Progenitor cell of endocrine pancreas (in vitro differentiated cells): ENCODE measurements around the gene BCLAF1. TPM values are rescaled to one million over a fixed set of nuclear protein-coding genes. Genes with fewer than 3 reads are reported as not detected.
A peak's percentile ranks its signal among the peaks of the same experiment; 100 is the strongest.

Experiments
- DNase-seq: peaks from one replicate; pipeline ENCODE4 v3.0.0; 2021; ENCODE audit warnings: low spot score; ENCODE audit not compliant: unreplicated experiment
- H3K27ac Mint-ChIP-seq: 2 replicates; pipeline ENCODE4 v1.8.0; 2021; ENCODE audit warnings: mild to moderate bottlenecking, moderate library complexity, mixed read lengths
- H3K27me3 Mint-ChIP-seq: 2 replicates; pipeline ENCODE4 v1.8.0; 2021; ENCODE audit warnings: mixed read lengths
- H3K36me3 Mint-ChIP-seq: 2 replicates; pipeline ENCODE4 v1.8.0; 2022; ENCODE audit warnings: mixed read lengths; ENCODE audit not compliant: insufficient read depth
- H3K4me1 Mint-ChIP-seq: 2 replicates; pipeline ENCODE4 v1.8.0; 2021; ENCODE audit warnings: low read depth, mixed read lengths
- H3K4me3 Mint-ChIP-seq: 2 replicates; pipeline ENCODE4 v1.8.0; 2021; ENCODE audit warnings: low read depth, mild to moderate bottlenecking, moderate library complexity, mixed read lengths
- H3K9me3 Mint-ChIP-seq: 2 replicates; pipeline ENCODE4 v1.8.0; 2021; ENCODE audit warnings: low read depth, mixed read lengths
- CTCF ChIP-seq: fragments of 200-600 bp; sonication (generic); IDR thresholded peaks from one replicate; pipeline ENCODE4 v1.5.0; 2021; ENCODE audit warnings: antibody characterized with exemption, mild to moderate bottlenecking; ENCODE audit not compliant: unreplicated experiment
- total RNA-seq: library from RNA; stranded (reverse); gene quantifications from 2 replicates; pipeline ENCODE4 v1.2.1, GENCODE V29; 2021

Gene BCLAF1
- total RNA-seq, 1 donor from 2014 or later, result 256 TPM

DNA sequence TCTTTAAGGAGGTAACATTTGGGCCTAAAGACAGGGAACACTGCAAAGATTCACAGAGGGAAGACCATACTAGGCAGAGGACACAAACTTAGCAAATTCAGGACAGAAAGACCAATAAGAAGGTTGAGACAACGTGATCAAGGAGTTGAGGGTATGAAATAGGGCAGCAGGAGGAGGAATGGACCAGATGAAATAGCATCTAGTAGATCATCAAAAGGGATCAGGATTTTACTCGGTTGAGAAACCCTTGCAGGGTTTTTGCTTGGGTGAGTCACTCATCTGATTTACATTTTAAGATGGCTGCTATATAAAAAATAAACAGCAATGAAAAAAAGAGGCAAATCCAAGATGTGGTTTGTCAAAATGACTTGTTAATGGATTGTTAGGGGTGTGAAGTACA lies 4.7 kb downstream of the BCLAF1 start:
- Mint-ChIP-seq H3K9me3 (no peaks in the 10 kb centered on the region), H3K36me3 (peaks cover 13% of the 10 kb centered on the region), H3K27ac (peak overlapping the region; percentile 59), H3K4me3 (peak overlapping the region; percentile 3), H3K4me1 (peaks cover 54% of the 10 kb centered on the region), H3K27me3 (no peaks in the 10 kb centered on the region)
- no peak for TF ChIP-seq CTCF
- no peak for DNase-seq

- Mint-ChIP-seq H3K4me3 (no peak overlapping the region), H3K4me1 (peaks cover 47% of the 10 kb centered on the region), H3K36me3 (peaks cover 17% of the 10 kb centered on the region), H3K27ac (no peak overlapping the region), H3K9me3 (no peaks in the 10 kb centered on the region), H3K27me3 (no peaks in the 10 kb centered on the region)
- no peak for DNase-seq
- no peak for TF ChIP-seq CTCF
Measured at GRCh38 chr6:136282906-136283305, 6.7 kb downstream of the BCLAF1 start.

GRCh38 chr6:136280032-136280609 lies 9.5 kb downstream of the BCLAF1 start:
- Mint-ChIP-seq H3K9me3 (no peaks in the 10 kb centered on the region), H3K4me1 (peaks cover 35% of the 10 kb centered on the region), H3K27me3 (no peaks in the 10 kb centered on the region), H3K27ac (peak overlapping the region; percentile 66), H3K4me3 (no peak overlapping the region), H3K36me3 (peaks cover 21% of the 10 kb centered on the region)
- DNase-seq, result no peak
- TF ChIP-seq CTCF, result no peak

GRCh38 chr6:136274062-136274461 lies 15.6 kb downstream of the BCLAF1 start:
- DNase-seq, result no peak
- TF ChIP-seq CTCF, result no peak
- H3K9me3 Mint-ChIP-seq, result no peaks in the 10 kb centered on the region
- H3K27me3 Mint-ChIP-seq, result no peaks in the 10 kb centered on the region
- H3K27ac Mint-ChIP-seq, result no peak overlapping the region
- H3K4me1 Mint-ChIP-seq, result no peaks in the 10 kb centered on the region
- H3K36me3 Mint-ChIP-seq, result peaks cover 31% of the 10 kb centered on the region
- no peak overlapping the region for H3K4me3 Mint-ChIP-seq

DNA sequence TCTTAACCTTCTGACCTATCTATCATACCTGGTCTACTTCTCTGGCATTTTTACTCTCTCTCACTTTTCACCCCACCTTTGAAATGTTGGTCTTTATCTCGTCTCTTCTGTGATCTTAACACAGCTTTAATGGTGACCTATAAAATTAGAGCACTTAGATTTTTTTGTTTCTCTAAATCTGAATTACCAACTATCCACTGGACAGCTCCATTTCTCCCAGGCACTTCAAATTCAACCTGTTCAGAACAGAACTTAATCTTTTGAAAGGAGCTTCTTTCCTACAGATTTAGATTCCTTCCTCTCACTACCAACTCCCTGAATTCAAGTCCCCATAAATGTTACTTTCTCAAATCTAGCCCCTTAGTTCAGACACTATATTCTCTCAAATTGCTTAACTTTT lies 24.5 kb downstream of the BCLAF1 start:
- no peaks in the 10 kb centered on the region for H3K4me1 Mint-ChIP-seq
- no peak for TF ChIP-seq CTCF
- peaks cover 33% of the 10 kb centered on the region for H3K36me3 Mint-ChIP-seq
- no peak overlapping the region for H3K4me3 Mint-ChIP-seq
- DNase-seq, result no peak
- H3K9me3 Mint-ChIP-seq, result no peaks in the 10 kb centered on the region
- peak overlapping the region; percentile 43 for H3K27ac Mint-ChIP-seq
- H3K27me3 Mint-ChIP-seq, result no peaks in the 10 kb centered on the region
